HG03354 (cell line): ENCODE measurements around the gene WNT9A.

ENCODE experiments used
- ATAC-seq: cut with Tn5 transposase; IDR thresholded peaks from one replicate; pipeline ENCODE4 v1.9.1; 2021; ENCODE audit warnings: mild to moderate bottlenecking; ENCODE audit not compliant: unreplicated experiment, poor library complexity, severe bottlenecking

The WNT9A gene

GRCh38 chr1:227901239-227901905 is 46.4 kb downstream of the WNT9A start:
- ATAC-seq: no peak

GRCh38 chr1:227900571-227901051 is 47.1 kb downstream of the WNT9A start:
- no peak for ATAC-seq

- no peak for ATAC-seq
Measured at GRCh38 chr1:227899820-227900449, 47.8 kb downstream of the WNT9A start.

GRCh38 chr1:227899141-227899819 is 48.5 kb downstream of the WNT9A start:
- no peak for ATAC-seq

- no peak for ATAC-seq
Measured at GRCh38 chr1:227898502-227899140, 49.1 kb downstream of the WNT9A start.

- no peak for ATAC-seq
Measured at GRCh38 chr1:227897704-227898438, 49.9 kb downstream of the WNT9A start.

GRCh38 chr1:227896710-227897655 is 50.7 kb downstream of the WNT9A start:
- ATAC-seq: no peak

- ATAC-seq: no peak
Measured at GRCh38 chr1:227895828-227896685, 51.7 kb downstream of the WNT9A start.

GRCh38 chr1:227894831-227895451 is 52.8 kb downstream of the WNT9A start:
- ATAC-seq: no peak

GRCh38 chr1:227893949-227894721 is 53.6 kb downstream of the WNT9A start:
- no peak for ATAC-seq

- ATAC-seq: no peak
Measured at GRCh38 chr1:227893300-227893948, 54.3 kb downstream of the WNT9A start.

GRCh38 chr1:227892489-227893299 is 55.0 kb downstream of the WNT9A start:
- ATAC-seq: no peak

GRCh38 chr1:227891955-227892488 is 55.7 kb downstream of the WNT9A start:
- ATAC-seq: no peak

- no peak for ATAC-seq
Measured at GRCh38 chr1:227891223-227891954, 56.3 kb downstream of the WNT9A start.
